NCI-H1105 (cell line): ENCODE results near the gene SMARCA1.

Experiments used
- DNase-seq: peaks from one replicate; lab custom pipeline; 2025; lab: John Stamatoyannopoulos, UW

The SMARCA1 gene

DNA sequence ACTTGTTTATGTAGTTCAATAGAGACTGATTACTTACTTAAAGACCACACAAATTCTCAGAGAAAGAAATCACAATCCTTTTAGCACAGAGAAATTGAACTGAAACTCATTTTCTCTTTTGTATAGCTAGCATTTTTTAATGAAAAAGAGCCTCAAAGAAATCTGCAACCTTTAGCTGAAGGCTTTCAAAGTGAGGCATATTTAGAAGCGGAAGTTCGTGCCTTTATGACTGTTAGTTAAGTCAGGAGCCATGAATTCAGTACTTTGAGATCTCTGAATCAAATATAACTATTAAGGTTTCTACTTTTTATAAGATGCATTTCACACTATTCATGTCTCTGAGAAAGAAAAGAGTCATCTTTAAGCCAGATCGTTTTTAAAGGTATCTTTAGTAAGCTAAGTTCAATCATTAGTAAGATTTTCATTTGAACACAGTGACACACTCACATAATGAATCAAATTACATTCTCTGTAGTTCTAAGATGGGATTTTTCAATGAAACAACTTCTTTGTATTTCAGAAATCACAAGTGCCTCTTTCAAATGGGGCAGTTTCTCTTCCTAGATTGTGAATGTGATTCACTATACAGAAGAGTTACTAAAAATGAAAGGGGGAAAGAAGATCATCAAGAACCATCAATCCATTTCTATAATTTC is 61.4 kb downstream of the SMARCA1 start:
- no peak for DNase-seq

GRCh38 chrX:129452523-129452922 is 70.8 kb downstream of the SMARCA1 start:
- DNase-seq, result no peak

DNA sequence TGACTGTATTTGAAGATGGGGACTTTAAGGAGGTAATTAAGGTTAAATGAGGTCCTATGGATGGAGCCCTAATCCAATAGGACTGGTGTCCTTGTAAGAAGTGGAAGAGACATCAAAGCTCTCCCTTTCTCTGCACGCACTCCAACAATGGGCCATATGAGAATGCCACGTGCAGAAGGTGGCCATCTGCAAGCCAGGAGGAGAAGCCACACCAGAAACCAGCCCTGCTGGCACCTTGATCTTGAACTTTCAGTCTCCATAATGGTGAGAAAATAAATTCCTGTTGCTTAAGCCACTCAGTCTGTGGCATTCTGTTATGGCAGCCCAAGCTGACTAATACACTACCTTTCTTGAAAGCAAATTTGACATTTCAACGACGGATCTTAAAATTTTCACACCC is 73.2 kb downstream of the SMARCA1 start:
- no peak for DNase-seq

DNA sequence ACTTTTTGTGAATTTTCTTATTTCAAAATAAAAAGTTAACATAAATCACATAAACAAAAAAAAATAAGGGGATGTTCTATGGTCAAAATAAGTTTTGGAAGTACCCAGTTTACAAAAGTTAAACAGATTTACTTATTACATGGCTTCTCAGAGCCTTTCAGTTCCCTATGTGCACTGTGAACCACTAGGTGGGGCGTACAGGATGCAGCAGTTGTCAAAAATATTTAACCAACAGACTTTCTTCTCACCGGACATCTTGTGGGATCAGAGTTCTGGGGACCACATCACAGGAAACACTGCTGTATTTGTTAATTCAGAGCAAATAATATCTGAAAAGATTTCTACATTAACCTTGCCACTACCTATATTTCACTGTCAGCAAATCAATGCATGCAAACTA is 74.1 kb downstream of the SMARCA1 start:
- no peak for DNase-seq

DNA sequence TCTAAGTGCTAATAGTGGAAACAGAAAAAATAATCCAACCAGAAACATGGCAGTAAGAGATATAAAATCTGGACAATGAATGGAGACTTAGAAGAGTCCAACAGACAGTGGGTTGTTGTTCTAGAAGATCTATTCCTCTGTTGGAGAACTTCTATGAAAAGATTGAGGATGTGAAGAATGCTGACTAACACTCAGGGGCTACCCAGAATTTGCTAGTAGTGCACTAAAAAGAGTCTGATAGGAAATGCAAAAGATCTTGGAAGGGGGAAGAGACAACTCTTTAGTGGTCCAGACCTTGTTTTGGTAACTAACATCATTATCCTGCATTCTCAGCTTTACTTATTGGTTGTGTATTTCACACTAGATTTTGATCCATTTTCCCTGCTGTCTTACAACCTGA is 77.9 kb downstream of the SMARCA1 start:
- no peak for DNase-seq

DNA sequence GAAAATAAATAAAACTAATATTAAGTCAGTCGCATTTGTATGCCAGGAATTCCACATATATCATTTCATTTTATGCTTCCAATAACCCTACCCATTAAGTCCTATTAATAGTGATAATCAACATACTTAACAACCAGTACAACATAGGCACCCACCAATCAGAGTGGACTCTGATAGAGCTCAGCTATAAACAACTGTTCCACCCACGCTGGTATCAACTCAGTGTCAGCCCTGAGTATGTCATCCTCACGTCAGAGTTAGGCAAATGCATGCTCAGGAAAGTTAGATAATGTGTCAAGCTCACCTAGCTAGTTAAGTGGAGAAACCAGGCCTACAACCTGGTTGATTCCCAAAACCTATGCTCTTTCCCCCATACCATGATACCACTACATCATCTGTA is 89.3 kb downstream of the SMARCA1 start:
- no peak for DNase-seq

DNA sequence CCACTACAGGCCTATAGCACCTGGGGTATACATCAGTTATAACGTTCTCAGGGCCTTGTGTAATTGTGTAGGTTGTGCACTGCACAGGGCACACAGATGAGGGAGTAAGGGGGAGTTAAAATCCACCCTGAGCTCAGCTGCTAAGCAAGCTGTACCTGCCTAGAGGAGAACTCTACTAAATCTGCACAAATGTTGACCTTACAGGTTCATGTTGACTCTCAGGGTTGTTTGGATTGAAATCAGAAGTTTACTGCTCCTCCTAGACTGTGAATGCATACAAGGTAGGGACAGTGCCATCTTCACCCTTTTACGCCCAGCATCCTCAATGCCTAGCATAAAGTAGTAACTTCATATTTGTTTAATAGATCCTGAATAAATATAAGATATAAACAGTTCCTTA is 89.8 kb downstream of the SMARCA1 start:
- no peak for DNase-seq

DNA sequence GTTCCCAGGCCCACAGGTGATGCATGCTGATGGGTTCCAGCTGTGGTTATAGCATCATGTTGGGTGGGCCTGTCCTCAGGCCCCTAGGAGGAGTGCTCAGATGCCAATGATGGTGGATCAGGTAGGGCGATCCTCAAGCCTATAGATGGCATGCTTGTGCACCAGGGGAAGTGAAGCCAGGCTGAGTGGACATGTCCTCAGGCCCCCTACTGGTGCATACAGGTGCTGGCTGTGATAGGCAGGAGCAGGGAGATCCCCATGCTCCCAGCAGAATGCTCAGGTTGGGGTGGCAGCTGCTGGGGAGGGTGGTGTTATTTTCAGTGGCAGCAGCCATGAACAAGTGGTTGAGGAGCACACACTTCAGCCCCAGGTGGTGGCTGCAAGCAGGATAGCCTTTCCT is 96.0 kb downstream of the SMARCA1 start:
- no peak for DNase-seq

DNA sequence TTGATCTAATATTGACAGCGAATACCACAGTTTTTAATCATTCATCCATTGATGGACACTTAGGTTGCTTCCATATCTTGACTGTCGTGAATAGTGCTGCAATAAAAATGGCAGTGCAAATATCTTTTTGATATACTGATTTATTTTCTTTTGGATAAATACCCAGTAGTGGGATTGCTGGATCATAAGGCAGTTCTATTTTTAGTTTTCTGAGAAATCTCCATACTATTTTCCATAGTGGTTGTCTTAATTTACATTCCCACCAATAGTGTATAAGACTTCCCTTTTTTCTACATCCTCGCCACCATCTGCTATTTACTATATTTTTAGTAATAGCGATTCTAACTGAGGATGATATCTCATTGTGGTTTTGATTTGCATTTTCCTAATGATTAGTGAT is 100.1 kb downstream of the SMARCA1 start:
- no peak for DNase-seq

GRCh38 chrX:129404670-129405008 is 118.7 kb downstream of the SMARCA1 start:
- no peak for DNase-seq

DNA sequence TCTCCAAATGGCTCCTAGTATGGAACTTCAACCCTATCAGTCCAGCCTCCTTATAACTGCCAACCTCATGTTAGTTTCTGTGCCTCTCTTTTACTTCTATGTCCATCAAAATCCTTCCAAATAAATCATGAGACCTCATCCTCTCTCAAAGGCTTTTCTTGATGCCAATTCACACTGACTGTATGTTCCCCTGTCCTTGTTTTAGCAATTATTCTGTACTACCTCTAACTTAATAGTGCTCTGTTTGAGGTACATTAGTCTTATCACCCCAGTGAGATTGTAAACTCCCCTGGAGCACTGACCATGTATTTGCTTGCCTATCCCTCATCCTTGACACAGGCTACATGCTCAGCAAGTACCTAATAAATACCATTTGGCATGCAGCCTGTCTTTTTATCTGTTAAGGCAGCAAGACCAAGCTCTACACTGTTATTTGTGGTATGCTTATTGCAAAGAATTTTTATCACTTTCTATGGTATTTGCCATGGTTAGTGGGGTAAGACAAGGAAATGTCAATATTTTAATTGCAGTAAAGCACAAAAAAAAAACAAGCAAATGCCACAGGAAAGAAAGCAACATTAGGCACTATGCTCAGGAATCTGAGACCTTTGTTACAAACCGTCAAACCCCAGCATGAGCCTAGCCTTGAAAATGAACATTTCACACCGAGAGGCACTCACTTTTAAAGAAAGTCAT is 119.2 kb downstream of the SMARCA1 start:
- DNase-seq, result no peak
